Endodermal cell (in vitro differentiated cells): ENCODE measurements around the gene RSF1. TPM values are rescaled to one million over a fixed set of nuclear protein-coding genes. Genes with fewer than 3 reads are reported as not detected.

Experiments used
- DNase-seq: peaks from one replicate; pipeline ENCODE4 v3.0.0-alpha.2; 2017
- H3K27ac ChIP-seq: 2 replicates; pipeline ENCODE4 v1.5.1; 2013; ENCODE audit warnings: mild to moderate bottlenecking, low read depth, low read length, moderate library complexity
- H3K27me3 ChIP-seq: 2 replicates; pipeline ENCODE4 v1.6.1; 2013; ENCODE audit warnings: mild to moderate bottlenecking, low read length, moderate library complexity; ENCODE audit not compliant: insufficient read depth, control insufficient read depth, poor library complexity, severe bottlenecking
- H3K36me3 ChIP-seq: 2 replicates; pipeline ENCODE4 v1.7.0; 2013; ENCODE audit warnings: mild to moderate bottlenecking, low read length, moderate library complexity; ENCODE audit not compliant: control insufficient read depth, insufficient read depth
- H3K4me1 ChIP-seq: one replicate; pipeline ENCODE4 v1.7.0; 2013; ENCODE audit warnings: low read length; ENCODE audit not compliant: control insufficient read depth, insufficient read depth
- H3K4me3 ChIP-seq: 2 replicates; pipeline ENCODE4 v1.5.1; 2013; ENCODE audit warnings: mild to moderate bottlenecking, low read length, moderate library complexity
- H3K9ac ChIP-seq: 2 replicates; pipeline ENCODE4 v1.6.1; 2013; ENCODE audit warnings: mild to moderate bottlenecking, low read length, moderate library complexity; ENCODE audit not compliant: poor library complexity, severe bottlenecking; ENCODE audit errors: extremely low read depth
- H3K9me3 ChIP-seq: 2 replicates; pipeline ENCODE4 v1.6.1; 2013; ENCODE audit warnings: mild to moderate bottlenecking, low read length, moderate library complexity; ENCODE audit not compliant: control insufficient read depth
- H3K27ac Mint-ChIP-seq: 2 replicates; pipeline ENCODE4 v1.8.0; 2020; ENCODE audit warnings: mixed read lengths
- H3K27me3 Mint-ChIP-seq: 2 replicates; pipeline ENCODE4 v1.8.0; 2021; ENCODE audit warnings: mild to moderate bottlenecking, mixed read lengths; ENCODE audit not compliant: insufficient read depth
- H3K36me3 Mint-ChIP-seq: 2 replicates; pipeline ENCODE4 v1.8.0; 2020; ENCODE audit warnings: low read depth, mixed read lengths
- H3K4me1 Mint-ChIP-seq: 2 replicates; pipeline ENCODE4 v1.8.0; 2020; ENCODE audit warnings: mixed read lengths
- H3K4me3 Mint-ChIP-seq: 2 replicates; pipeline ENCODE4 v1.8.0; 2020; ENCODE audit warnings: mild to moderate bottlenecking, moderate library complexity, mixed read lengths
- H3K9me3 Mint-ChIP-seq: 2 replicates; pipeline ENCODE4 v1.8.0; 2020; ENCODE audit warnings: mild to moderate bottlenecking, mixed read lengths
- WGBS, 2 experiments: methylation state at CpG; one replicate each; pipeline versions ENCODE4 v1.1.5 to v1.1.7; 2013; ENCODE audit warnings: missing lambda C conversion rate in 2 of 2, mixed read lengths in 1 of 2; ENCODE audit not compliant: insufficient coverage in 1 of 2, insufficient read length in 1 of 2; 5-methylcytosine and 5-hydroxymethylcytosine counted together
- total RNA-seq, 2 donors: library from RNA; stranded (reverse); fragmentation: NEBNext Ultra II Directional in 1 of 2; extraction: Animal tissue kit (Norgen Biotek cat#: 25700) in 1 of 2; gene quantifications; 2 replicates in 1 of 2; 3 replicates in 1 of 2; pipeline ENCODE4 v1.2.1, GENCODE V29; 2021
- TF ChIP-seq, protein P1 (sequence below): fragments of 200-600 bp; sonication (generic); conservative IDR thresholded peaks from 2 replicates; pipeline ENCODE4 v1.5.0; 2021; ENCODE audit warnings: antibody characterized with exemption, mild to moderate bottlenecking

The RSF1 gene
- total RNA-seq, 2 donors from 2014 or later: 69.3 to 71.0 TPM

DNA sequence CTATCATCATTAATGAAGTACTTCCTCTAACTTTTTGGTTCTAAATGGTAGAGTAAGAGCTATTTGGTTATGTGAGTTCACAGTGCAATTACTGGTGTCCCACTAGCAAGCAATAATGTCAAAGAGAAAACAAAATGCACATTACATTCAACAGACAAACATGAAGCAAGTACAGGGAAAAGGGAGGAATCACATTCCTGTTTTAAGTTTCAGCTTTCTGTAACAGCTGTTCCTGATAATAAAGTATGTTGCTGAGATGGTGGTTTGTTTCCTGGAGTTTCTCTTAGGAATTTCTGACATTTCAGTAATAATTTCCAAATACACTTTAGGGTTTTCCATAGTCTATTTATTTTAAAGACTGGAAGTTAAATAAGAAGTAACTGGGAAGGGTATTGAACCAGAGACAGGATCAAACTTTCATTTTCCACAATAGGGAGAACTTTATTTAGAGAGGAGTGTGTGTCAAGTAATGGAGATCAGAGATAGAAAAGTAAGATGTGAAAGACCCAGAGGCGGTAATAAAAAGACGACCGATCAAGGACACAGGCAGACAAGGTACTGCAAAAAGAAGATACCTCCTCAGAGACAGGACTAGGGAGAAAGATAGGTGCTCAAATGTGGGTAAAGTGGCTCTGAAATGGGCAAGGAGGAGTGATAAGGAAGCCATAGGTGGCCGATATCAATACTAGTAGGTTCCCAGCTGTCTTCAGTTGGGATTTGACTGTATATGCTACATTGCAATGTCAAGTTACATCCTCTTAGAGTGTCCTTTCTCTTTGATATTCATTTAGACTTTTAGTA is 162.1 kb downstream of the RSF1 start:
- Histone ChIP-seq H3K27me3 (no peaks in the 10 kb centered on the region), H3K4me1 (no peaks in the 10 kb centered on the region), H3K4me3 (no peak overlapping the region), H3K36me3 (no peaks in the 10 kb centered on the region), H3K9me3 (no peaks in the 10 kb centered on the region), H3K27ac (no peak overlapping the region), H3K9ac (no peak overlapping the region)
- TF ChIP-seq, protein P1, sequence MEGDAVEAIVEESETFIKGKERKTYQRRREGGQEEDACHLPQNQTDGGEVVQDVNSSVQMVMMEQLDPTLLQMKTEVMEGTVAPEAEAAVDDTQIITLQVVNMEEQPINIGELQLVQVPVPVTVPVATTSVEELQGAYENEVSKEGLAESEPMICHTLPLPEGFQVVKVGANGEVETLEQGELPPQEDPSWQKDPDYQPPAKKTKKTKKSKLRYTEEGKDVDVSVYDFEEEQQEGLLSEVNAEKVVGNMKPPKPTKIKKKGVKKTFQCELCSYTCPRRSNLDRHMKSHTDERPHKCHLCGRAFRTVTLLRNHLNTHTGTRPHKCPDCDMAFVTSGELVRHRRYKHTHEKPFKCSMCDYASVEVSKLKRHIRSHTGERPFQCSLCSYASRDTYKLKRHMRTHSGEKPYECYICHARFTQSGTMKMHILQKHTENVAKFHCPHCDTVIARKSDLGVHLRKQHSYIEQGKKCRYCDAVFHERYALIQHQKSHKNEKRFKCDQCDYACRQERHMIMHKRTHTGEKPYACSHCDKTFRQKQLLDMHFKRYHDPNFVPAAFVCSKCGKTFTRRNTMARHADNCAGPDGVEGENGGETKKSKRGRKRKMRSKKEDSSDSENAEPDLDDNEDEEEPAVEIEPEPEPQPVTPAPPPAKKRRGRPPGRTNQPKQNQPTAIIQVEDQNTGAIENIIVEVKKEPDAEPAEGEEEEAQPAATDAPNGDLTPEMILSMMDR: no peak
- Mint-ChIP-seq H3K27ac (no peak overlapping the region), H3K9me3 (no peaks in the 10 kb centered on the region), H3K36me3 (no peaks in the 10 kb centered on the region), H3K27me3 (no peaks in the 10 kb centered on the region), H3K4me1 (no peaks in the 10 kb centered on the region), H3K4me3 (no peak overlapping the region)
- WGBS, 2 experiments: 89 to 94% methylated on average over 4 of the region's 4 CpGs
- DNase-seq: no peak

DNA sequence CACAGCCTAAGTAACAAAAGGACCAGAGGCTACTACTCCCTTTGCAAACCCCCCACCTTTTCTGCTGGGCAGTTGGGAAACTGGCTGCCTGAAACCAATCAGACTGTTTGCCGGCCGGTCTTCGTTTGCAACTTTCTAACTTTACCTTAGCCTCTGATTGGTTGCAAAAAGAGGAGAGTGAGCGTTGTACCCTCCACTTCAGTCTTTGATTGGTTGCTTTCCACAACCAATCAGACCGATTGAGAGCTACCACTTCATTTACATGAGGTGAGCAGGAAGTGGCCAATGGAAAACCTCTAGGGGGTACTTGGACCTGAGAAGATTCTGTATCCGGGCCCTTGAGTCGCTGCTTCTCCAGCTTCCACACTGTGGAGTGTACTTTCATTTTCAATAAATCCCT is 164.2 kb downstream of the RSF1 start:
- H3K4me1 Mint-ChIP-seq: no peaks in the 10 kb centered on the region
- no peaks in the 10 kb centered on the region for H3K4me1 ChIP-seq
- TF ChIP-seq, protein P1: no peak
- DNase-seq: no peak
- no peaks in the 10 kb centered on the region for H3K9me3 ChIP-seq
- H3K27ac ChIP-seq: no peak overlapping the region
- no peaks in the 10 kb centered on the region for H3K9me3 Mint-ChIP-seq
- no peaks in the 10 kb centered on the region for H3K36me3 ChIP-seq
- no peak overlapping the region for H3K4me3 ChIP-seq
- H3K27me3 ChIP-seq: no peaks in the 10 kb centered on the region
- H3K4me3 Mint-ChIP-seq: no peak overlapping the region
- no peaks in the 10 kb centered on the region for H3K36me3 Mint-ChIP-seq
- no peak overlapping the region for H3K9ac ChIP-seq
- H3K27me3 Mint-ChIP-seq: no peaks in the 10 kb centered on the region
- no peak overlapping the region for H3K27ac Mint-ChIP-seq
- WGBS, 2 experiments: 89 to 94% methylated on average over 7 of the region's 7 CpGs

DNA sequence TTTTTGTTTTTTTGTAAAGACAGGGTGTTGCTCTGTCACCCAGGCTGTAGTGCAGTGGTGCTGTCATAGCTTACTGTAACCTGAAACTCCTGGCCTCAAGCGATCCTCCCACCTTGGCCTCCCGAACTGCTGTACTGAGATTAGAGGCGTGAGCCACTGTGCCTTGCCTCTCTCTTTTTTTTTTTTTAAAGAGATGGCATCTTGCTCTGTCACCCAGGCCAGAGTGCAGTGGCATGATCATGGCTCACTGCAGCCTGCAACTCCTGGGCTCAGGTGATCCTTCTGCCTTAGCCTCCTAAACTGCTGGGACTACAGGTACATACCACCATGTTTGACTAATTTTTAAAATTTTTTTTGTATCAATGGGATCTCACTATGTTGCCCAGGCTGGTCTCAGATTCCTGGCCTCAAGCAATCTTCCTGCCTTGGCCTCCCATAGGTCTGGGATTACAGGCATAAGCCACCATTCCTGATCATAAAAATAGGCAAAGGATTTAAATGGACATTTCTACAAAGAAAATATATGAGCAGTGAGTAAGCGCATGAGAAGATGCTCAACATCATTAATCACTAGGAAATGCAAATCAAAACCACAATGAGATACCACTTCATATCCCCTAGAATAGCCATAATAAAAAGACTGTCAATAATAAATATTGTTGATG is 165.6 kb downstream of the RSF1 start:
- Histone ChIP-seq H3K9me3 (no peaks in the 10 kb centered on the region), H3K27ac (no peak overlapping the region), H3K4me1 (no peaks in the 10 kb centered on the region), H3K36me3 (no peaks in the 10 kb centered on the region), H3K9ac (no peak overlapping the region), H3K4me3 (no peak overlapping the region), H3K27me3 (no peaks in the 10 kb centered on the region)
- no peak overlapping the region for H3K27ac Mint-ChIP-seq
- no peak overlapping the region for H3K4me3 Mint-ChIP-seq
- H3K9me3 Mint-ChIP-seq: no peaks in the 10 kb centered on the region
- 81 to 88% methylated on average over 3 of the region's 4 CpGs for WGBS, 2 experiments
- no peak for DNase-seq
- TF ChIP-seq, protein P1: no peak
- no peaks in the 10 kb centered on the region for H3K36me3 Mint-ChIP-seq
- no peaks in the 10 kb centered on the region for H3K27me3 Mint-ChIP-seq
- H3K4me1 Mint-ChIP-seq: no peaks in the 10 kb centered on the region
